ENCODE data around the gene CCDC90B.
"Not testable (repeated sequence)": the region's sequence is repeated elsewhere in the genome, so short reads cannot be mapped to it uniquely, and the experiment has no call there.

Gene CCDC90B

GRCh38 chr11:83287631-83288030 lies 1.5 kb upstream of the CCDC90B start:
- DNase-seq (ENCODE audit: low read depth in 3 of 3): no peak

GRCh38 chr11:83285151-83285770 lies 906 bp downstream of the CCDC90B start:
- DNase-seq (ENCODE audit: low read depth in 3 of 3): no peak

- DNase-seq (ENCODE audit: low read depth in 3 of 3): no peak
These were observed 1.5 kb downstream of the CCDC90B start for GRCh38 chr11:83284501-83285150.

GRCh38 chr11:83282084-83282716 lies 4.0 kb downstream of the CCDC90B start:
- no peak for DNase-seq (ENCODE audit: low read depth in 3 of 3)

GRCh38 chr11:83280256-83280655 lies 5.9 kb downstream of the CCDC90B start:
- DNase-seq (ENCODE audit: low read depth in 3 of 3): no peak

- DNase-seq (ENCODE audit: low read depth in 3 of 3): no peak
These were observed 7.8 kb downstream of the CCDC90B start for GRCh38 chr11:83278351-83278750.

GRCh38 chr11:83275888-83276641 lies 10.1 kb downstream of the CCDC90B start:
- DNase-seq (ENCODE audit: low read depth in 3 of 3): no peak

- no peak for DNase-seq (ENCODE audit: low read depth in 3 of 3)
These were observed 13.5 kb downstream of the CCDC90B start for GRCh38 chr11:83272627-83273026.

GRCh38 chr11:83271734-83272133 lies 14.4 kb downstream of the CCDC90B start:
- not testable (repeated sequence) for DNase-seq (ENCODE audit: low read depth in 3 of 3)

GRCh38 chr11:83269080-83269479 lies 17.1 kb downstream of the CCDC90B start:
- DNase-seq (ENCODE audit: low read depth in 3 of 3): not testable (repeated sequence)

GRCh38 chr11:83265331-83265730 lies 20.8 kb downstream of the CCDC90B start:
- DNase-seq (ENCODE audit: low read depth in 3 of 3): no peak

GRCh38 chr11:83259559-83259958 lies 26.6 kb downstream of the CCDC90B start:
- no peak for DNase-seq (ENCODE audit: low read depth in 3 of 3)

- no peak for DNase-seq (ENCODE audit: low read depth in 3 of 3)
These were observed 28.4 kb downstream of the CCDC90B start for GRCh38 chr11:83257761-83258168.

GRCh38 chr11:83256602-83257340 lies 29.4 kb downstream of the CCDC90B start:
- no peak for DNase-seq (ENCODE audit: low read depth in 3 of 3)

- no peak for DNase-seq (ENCODE audit: low read depth in 3 of 3)
These were observed 30.8 kb downstream of the CCDC90B start for GRCh38 chr11:83255366-83255765.

GRCh38 chr11:83252941-83253340 lies 33.2 kb downstream of the CCDC90B start:
- no peak for DNase-seq (ENCODE audit: low read depth in 3 of 3)

- DNase-seq (ENCODE audit: low read depth in 3 of 3): no peak
These were observed 33.9 kb downstream of the CCDC90B start for GRCh38 chr11:83252266-83252665.

- DNase-seq (ENCODE audit: low read depth in 3 of 3): no peak
These were observed 36.1 kb downstream of the CCDC90B start for GRCh38 chr11:83249972-83250593.

- no peak for DNase-seq (ENCODE audit: low read depth in 3 of 3)
These were observed 36.7 kb downstream of the CCDC90B start for GRCh38 chr11:83249445-83249844.

GRCh38 chr11:83241291-83241946 lies 44.7 kb downstream of the CCDC90B start:
- no peak for DNase-seq (ENCODE audit: low read depth in 3 of 3)

- no peak for DNase-seq (ENCODE audit: low read depth in 3 of 3)
These were observed 48.1 kb downstream of the CCDC90B start for GRCh38 chr11:83238111-83238510.

Measured in stimulated activated CD4-positive, alpha-beta T cell treated with anti-CD3 and anti-CD28 coated beads, TNF-alpha, amount 100 ng/mL, for 4 hours (primary cell).